HCT116 (cell line): ENCODE measurements around the gene CEP131. TPM values are rescaled to one million over a fixed set of nuclear protein-coding genes. Genes with fewer than 3 reads are reported as not detected.

Experiments used
- ATAC-seq: fragments of 200-7000 bp; cut with Tn5 transposase; 2 replicates; pipeline ENCODE4 v1.9.1; 2020; ENCODE audit warnings: mild to moderate bottlenecking, moderate library complexity
- BruUV-seq: library from RNA; stranded (reverse); fragments of 400-500 nt; replicated peaks from 2 replicates; lab custom pipeline; 2021; lab: Mats Ljungman, UMichigan
- CTCF ChIA-PET: fragments of 300-600 bp; sonication (Branson Sonifier 250); formaldehyde crosslinking; loops from one replicate; lab custom pipeline; 2021; ENCODE audit warnings: antibody characterized with exemption; lab: Charles Lee
- POLR2A ChIA-PET: fragments of 300-600, 350-600 bp; sonication (Branson Sonifier 250); formaldehyde crosslinking; loops from one replicate; lab custom pipeline; 2021; ENCODE audit warnings: antibody characterized with exemption; lab: Charles Lee
- RAD21 ChIA-PET, 2 experiments: fragments of 300-600 bp; sonication (Branson Sonifier 250); formaldehyde crosslinking; loops; one replicate each; lab custom pipeline; 2023; ENCODE audit warnings: low total read pairs in 2 of 2; ENCODE audit not compliant: uncharacterized antibody in 2 of 2, unreplicated experiment in 2 of 2, low non-redundant PET in 1 of 2; lab: Charles Lee
- DNase-seq: peaks from one replicate; pipeline ENCODE4 v3.0.0-alpha.2; 2010; ENCODE audit warnings: low read depth, low spot score
- H2AFZ ChIP-seq: fragments of 200-600 bp; shearing (Covaris generic), sonication (generic); 2 replicates; pipeline ENCODE4 v1.6.1; 2017; ENCODE audit warnings: low read depth, mixed run types, mixed read lengths, antibody characterized with exemption, low read length; ENCODE audit not compliant: poor library complexity, severe bottlenecking
- H3K27ac ChIP-seq: 2 replicates; pipeline ENCODE4 v1.5.1; 2012; ENCODE audit warnings: low read depth, low read length
- H3K27me3 ChIP-seq: fragments of 200-600 bp; sonication (generic); 2 replicates; pipeline ENCODE4 v1.6.1; 2016; ENCODE audit warnings: mixed run types, low read length, mixed read lengths; ENCODE audit not compliant: insufficient read depth
- H3K36me3 ChIP-seq, 2 experiments: fragments of 200-500 bp in 1 of 2; fragments of 200-600 bp in 1 of 2; sonication (Bioruptor generic) in 1 of 2; sonication (generic) in 1 of 2; 2 replicates each; pipeline versions ENCODE4 v1.5.1 to v1.6.1; 2014 to 2016; ENCODE audit warnings: low read length in 2 of 2, inconsistent platforms in 1 of 2, mixed read lengths in 1 of 2, mixed run types in 1 of 2; ENCODE audit not compliant: insufficient read depth in 2 of 2, control insufficient read depth in 1 of 2
- H3K4me1 ChIP-seq, 2 experiments: fragments of 200-600 bp in 1 of 2; sonication (generic) in 1 of 2; 2 replicates each; pipeline versions ENCODE4 v1.5.1 to v1.6.1; 2012 to 2017; ENCODE audit warnings: low read length in 2 of 2, inconsistent platforms in 1 of 2, mild to moderate bottlenecking in 1 of 2, mixed read lengths in 1 of 2, mixed run types in 1 of 2, moderate library complexity in 1 of 2; ENCODE audit not compliant: insufficient read depth in 2 of 2, control insufficient read depth in 1 of 2
- H3K4me2 ChIP-seq: fragments of 200-600 bp; sonication (generic); 2 replicates; pipeline ENCODE4 v1.6.1; 2017; ENCODE audit warnings: mixed run types, low read length, mixed read lengths
- H3K4me3 ChIP-seq, 2 experiments: fragments of 200-600 bp in 1 of 2; sonication (generic) in 1 of 2; replicated peaks in 1 of 2; 2 replicates each; pipeline ENCODE4 v1.5.1; 2011 to 2016; ENCODE audit warnings: low read length in 2 of 2, control low read depth in 1 of 2, low read depth in 1 of 2, mild to moderate bottlenecking in 1 of 2, mixed read lengths in 1 of 2, mixed run types in 1 of 2
- H3K79me2 ChIP-seq: fragments of 200-600 bp; sonication (generic); 2 replicates; pipeline ENCODE4 v1.6.1; 2017; ENCODE audit warnings: mild to moderate bottlenecking, mixed run types, low read length, moderate library complexity, mixed read lengths; ENCODE audit not compliant: insufficient read depth
- H3K9ac ChIP-seq: fragments of 200-600 bp; sonication (generic); 2 replicates; pipeline ENCODE4 v1.6.1; 2016; ENCODE audit warnings: low read length, mixed read lengths
- H3K9me2 ChIP-seq: fragments of 200-600 bp; sonication (generic), shearing (Covaris generic); 2 replicates; pipeline ENCODE4 v1.6.1; 2017; ENCODE audit warnings: mixed run types, mild to moderate bottlenecking, moderate library complexity; ENCODE audit not compliant: insufficient read depth
- H3K9me3 ChIP-seq, 2 experiments: fragments of 200-500 bp in 1 of 2; fragments of 200-600 bp in 1 of 2; sonication (Bioruptor generic) in 1 of 2; sonication (generic) in 1 of 2; 2 replicates each; pipeline ENCODE4 v1.6.1; 2014 to 2017; ENCODE audit warnings: low read length in 2 of 2, mixed read lengths in 2 of 2, inconsistent platforms in 1 of 2, low read depth in 1 of 2, mild to moderate bottlenecking in 1 of 2, mixed run types in 1 of 2, moderate library complexity in 1 of 2; ENCODE audit not compliant: control insufficient read depth in 1 of 2, insufficient read depth in 1 of 2
- H4K20me1 ChIP-seq: fragments of 200-600 bp; sonication (generic), shearing (Covaris generic); 2 replicates; pipeline ENCODE4 v1.6.1; 2017; ENCODE audit warnings: mixed run types, mild to moderate bottlenecking, moderate library complexity; ENCODE audit not compliant: insufficient read depth
- EGR1 ChIP-seq: IDR thresholded peaks from 2 replicates; pipeline ENCODE4 v1.6.1; 2012; ENCODE audit warnings: low read depth
- ELF1 ChIP-seq: IDR thresholded peaks from 2 replicates; pipeline ENCODE4 v1.6.1; 2012; ENCODE audit warnings: low read depth, borderline replicate concordance
- JUND ChIP-seq: IDR thresholded peaks from 2 replicates; pipeline ENCODE4 v1.6.1; 2012
- REST ChIP-seq: IDR thresholded peaks from 2 replicates; pipeline ENCODE4 v1.6.1; 2012; ENCODE audit warnings: low read depth
- SIN3A ChIP-seq: IDR thresholded peaks from 2 replicates; pipeline ENCODE4 v1.6.1; 2012; ENCODE audit warnings: low read depth
- SP1 ChIP-seq: IDR thresholded peaks from 2 replicates; pipeline ENCODE4 v1.6.1; 2012; ENCODE audit warnings: low read depth
- TCF7L2 ChIP-seq: IDR thresholded peaks from 2 replicates; pipeline ENCODE4 v1.7.0; 2011; ENCODE audit warnings: borderline replicate concordance, inconsistent platforms; ENCODE audit not compliant: insufficient read depth, insufficient read length; ENCODE audit errors: extremely low read depth
- YY1 ChIP-seq: IDR thresholded peaks from 2 replicates; pipeline ENCODE4 v1.6.1; 2011; ENCODE audit warnings: low read length, low read depth, moderate library complexity, mild to moderate bottlenecking; ENCODE audit not compliant: insufficient replicate concordance; ENCODE audit errors: extremely low read depth
- ZBTB33 ChIP-seq: IDR thresholded peaks from 2 replicates; pipeline ENCODE4 v1.6.1; 2011; ENCODE audit warnings: mild to moderate bottlenecking, low read length, moderate library complexity; ENCODE audit not compliant: insufficient replicate concordance; ENCODE audit errors: extremely low read depth
- ZNF274 ChIP-seq: fragments of 200-500 bp; sonication (Bioruptor generic); IDR thresholded peaks from 2 replicates; pipeline ENCODE4 v1.6.1; 2014; ENCODE audit warnings: mild to moderate bottlenecking, low read depth, low read length, inconsistent platforms
- intact Hi-C: fragments of 100-400 bp; cut with micrococcal nuclease; formaldehyde crosslinking; loops from 2 replicates; pipeline ENCODE4 v1.10.0; 2022
- total RNA-seq: library from RNA; stranded (reverse); gene quantifications from one replicate; pipeline ENCODE4 v1.2.1, GENCODE V29; 2021; ENCODE audit not compliant: unreplicated experiment

The CEP131 gene
- total RNA-seq, 1 experiment from 2014 or later, result 30.2 TPM

- Histone ChIP-seq H3K4me3 (no peak overlapping the region), H2AFZ (peak overlapping the region; percentile 82), H3K27me3 (no peaks in the 10 kb centered on the region), H3K9me2 (no peaks in the 10 kb centered on the region), H3K4me1 (peaks cover 6 to 12% of the 10 kb centered on the region in 2 experiments; a peak in 3 of 4 replicates), H3K36me3 (no peaks in the 10 kb centered on the region), H3K9me3 (no peaks in the 10 kb centered on the region), H4K20me1 (no peaks in the 10 kb centered on the region), H3K27ac (peak overlapping the region; percentile 25; the same call in 1 of the 2 replicates), H3K79me2 (no peaks in the 10 kb centered on the region), H3K9ac (no peak overlapping the region; the same call in 1 of the 2 replicates), H3K4me2 (peak overlapping the region; percentile 49)
- ChIA-PET RAD21 (interaction anchor here (0.6 to 1.3 kb wide), 6 partner anchors 24 to 342 kb away, joined by 3 to 7 read pairs (median 4); no protein-coding TSS in a partner anchor), CTCF (interaction anchor here (0.6 to 2.2 kb wide), 12 partner anchors 9 to 394 kb away, joined by 3 to 11 read pairs (median 4); partner anchors contain the start of genes CEP131, NDUFAF8 and TEPSIN), POLR2A (interaction anchor here (0.5 kb wide), 1 partner anchor 365 kb away, joined by 3 read pairs; no protein-coding TSS in a partner anchor)
- intact Hi-C loops, result loop anchor here (5.0 kb wide), 2 partner anchors 329 to 344 kb away; no protein-coding TSS in a partner anchor
- peak; percentile 32 for ATAC-seq
- TF ChIP-seq ZBTB33 (no peak), SIN3A (no peak), ZNF274 (no peak), TCF7L2 (no peak), REST (no peak), ELF1 (no peak), SP1 (no peak), EGR1 (no peak), YY1 (no peak), JUND (no peak)
- no TSS peak for BruUV-seq
- no peak for DNase-seq
These were observed 79.6 kb downstream of the CEP131 start for GRCh38 chr17:81143200-81143527.
